HEK293 (cell line): ENCODE results near the gene STAC2.

Source experiments
- REPIN1 ChIP-seq: fragments of 450-650 bp; formaldehyde crosslinking; IDR thresholded peaks from 2 replicates; pipeline ENCODE4 v1.5.1; 2017; ENCODE audit warnings: missing biosample characterization, missing genetic modification characterization, low read depth
- ZFP41 ChIP-seq: fragments of 450-650 bp; formaldehyde crosslinking; IDR thresholded peaks from 2 replicates; pipeline ENCODE4 v1.5.1; 2016; ENCODE audit warnings: missing biosample characterization, missing genetic modification characterization, borderline replicate concordance
- ZNF311 ChIP-seq: fragments of 450-650 bp; formaldehyde crosslinking; IDR thresholded peaks from 2 replicates; pipeline ENCODE4 v1.5.1; 2017; ENCODE audit warnings: missing biosample characterization, missing genetic modification characterization, borderline replicate concordance
- TF ChIP-seq, protein P1 (sequence below): fragments of 450-650 bp; formaldehyde crosslinking; IDR thresholded peaks from 2 replicates; pipeline ENCODE4 v1.5.1; 2016; ENCODE audit warnings: missing biosample characterization, missing genetic modification characterization

GRCh38 chr17:39194985-39195524 is 30.7 kb downstream of the STAC2 start:
- TF ChIP-seq ZNF311 (tag by site-specific recombination), result no peak
- TF ChIP-seq, protein P1, sequence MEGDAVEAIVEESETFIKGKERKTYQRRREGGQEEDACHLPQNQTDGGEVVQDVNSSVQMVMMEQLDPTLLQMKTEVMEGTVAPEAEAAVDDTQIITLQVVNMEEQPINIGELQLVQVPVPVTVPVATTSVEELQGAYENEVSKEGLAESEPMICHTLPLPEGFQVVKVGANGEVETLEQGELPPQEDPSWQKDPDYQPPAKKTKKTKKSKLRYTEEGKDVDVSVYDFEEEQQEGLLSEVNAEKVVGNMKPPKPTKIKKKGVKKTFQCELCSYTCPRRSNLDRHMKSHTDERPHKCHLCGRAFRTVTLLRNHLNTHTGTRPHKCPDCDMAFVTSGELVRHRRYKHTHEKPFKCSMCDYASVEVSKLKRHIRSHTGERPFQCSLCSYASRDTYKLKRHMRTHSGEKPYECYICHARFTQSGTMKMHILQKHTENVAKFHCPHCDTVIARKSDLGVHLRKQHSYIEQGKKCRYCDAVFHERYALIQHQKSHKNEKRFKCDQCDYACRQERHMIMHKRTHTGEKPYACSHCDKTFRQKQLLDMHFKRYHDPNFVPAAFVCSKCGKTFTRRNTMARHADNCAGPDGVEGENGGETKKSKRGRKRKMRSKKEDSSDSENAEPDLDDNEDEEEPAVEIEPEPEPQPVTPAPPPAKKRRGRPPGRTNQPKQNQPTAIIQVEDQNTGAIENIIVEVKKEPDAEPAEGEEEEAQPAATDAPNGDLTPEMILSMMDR (tag by site-specific recombination), result no peak
- no peak for TF ChIP-seq ZFP41
- no peak for TF ChIP-seq REPIN1
